GM10266 (cell line): ENCODE data around the gene ANKRD12.

Experiments
- DNase-seq: peaks from one replicate; pipeline ENCODE4 v3.0.0; 2012; ENCODE audit errors: extremely low spot score
- CTCF ChIP-seq: IDR thresholded peaks from 2 replicates; pipeline ENCODE4 v1.5.1; 2012; ENCODE audit warnings: mild to moderate bottlenecking, low read depth; ENCODE audit not compliant: control insufficient read depth, insufficient read depth; ENCODE audit errors: missing control alignments

ANKRD12 gene

DNA sequence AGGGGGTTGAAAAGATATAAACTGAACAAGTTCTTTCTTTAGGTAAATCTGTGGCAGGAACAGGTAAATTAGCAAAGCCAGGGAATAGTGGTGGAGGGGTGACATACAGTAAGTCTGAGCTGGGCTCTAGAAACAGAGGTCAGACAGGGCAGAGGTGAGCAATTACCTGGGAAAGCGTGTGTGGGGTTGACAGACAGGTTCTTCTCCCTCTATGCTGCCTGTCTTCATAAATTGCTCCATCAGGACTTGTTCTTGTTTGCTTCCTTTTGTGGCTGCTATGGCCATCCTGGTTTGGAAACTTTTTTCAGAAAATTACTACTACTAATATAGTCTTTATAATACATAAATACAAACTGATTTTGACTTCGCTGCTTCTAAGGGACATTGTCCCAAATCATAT lies 3.4 kb upstream of the ANKRD12 start:
- no peak for TF ChIP-seq CTCF
- no peak for DNase-seq

GRCh38 chr18:9135081-9135911 lies 1.3 kb upstream of the ANKRD12 start:
- DNase-seq, result no peak
- no peak for TF ChIP-seq CTCF

DNA sequence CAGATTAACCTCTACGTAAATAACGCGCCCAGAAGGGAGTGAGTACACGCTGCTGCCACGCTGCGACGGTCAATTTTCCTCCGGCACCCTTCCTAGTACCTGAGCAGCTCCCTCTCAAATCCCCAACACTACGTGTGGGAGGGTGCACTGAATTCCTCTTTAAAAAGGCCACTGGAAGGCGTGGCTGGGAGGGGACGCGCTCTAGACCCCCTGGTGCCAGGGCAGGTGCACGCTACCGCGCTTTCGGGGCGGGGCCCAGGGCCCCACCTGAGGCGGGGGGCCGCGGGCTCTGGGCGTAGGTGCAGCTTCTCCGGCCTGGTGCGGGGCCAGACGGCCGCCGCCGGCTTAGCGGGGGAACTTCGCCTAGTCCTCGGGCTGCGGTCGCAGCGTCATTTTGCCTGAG lies 668 bp upstream of the ANKRD12 start:
- TF ChIP-seq CTCF, result no peak
- no peak for DNase-seq

DNA sequence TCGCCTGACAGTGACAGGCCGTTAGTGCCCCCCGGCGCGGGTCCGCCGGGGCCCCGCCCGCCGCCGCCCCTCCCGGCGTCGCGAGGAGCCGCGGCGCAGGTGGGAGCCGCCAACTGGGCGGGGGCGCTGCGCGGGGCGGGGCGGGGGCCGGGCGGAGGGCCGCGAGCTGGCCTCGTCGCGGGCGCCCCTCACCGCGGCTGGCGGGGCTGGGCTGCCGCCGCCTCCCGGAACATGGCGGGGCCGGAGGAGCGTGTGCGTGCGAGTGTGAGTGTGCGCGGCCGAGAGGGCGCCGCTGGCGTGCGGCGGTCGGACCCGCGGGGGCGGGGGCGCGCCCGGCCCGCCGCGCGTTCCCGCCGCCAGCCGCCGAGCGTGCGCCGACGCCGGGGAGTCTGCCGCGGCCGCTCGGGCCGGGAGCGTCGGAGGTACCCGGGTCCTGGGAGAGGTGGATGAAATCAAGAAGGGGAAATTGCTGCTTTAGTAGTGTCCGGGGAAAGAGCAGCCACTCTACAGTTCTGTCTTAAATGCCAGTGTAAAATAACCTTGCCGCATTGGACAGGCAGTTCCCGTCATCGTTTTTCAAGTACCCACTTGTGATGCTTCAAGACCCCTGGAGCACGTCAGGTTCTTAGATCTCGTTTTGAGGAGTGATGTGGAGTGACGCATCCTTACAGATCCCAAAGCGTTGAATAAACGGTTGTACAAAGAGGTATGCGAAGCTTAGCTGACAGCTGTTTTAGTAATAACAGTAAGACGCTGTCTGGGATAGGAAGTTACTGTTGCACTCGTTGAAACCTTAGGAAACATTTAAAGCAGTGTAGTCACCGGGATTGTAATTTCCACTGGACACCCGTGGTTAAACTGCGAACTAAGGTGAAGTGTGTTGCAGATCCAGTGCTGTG lies 836 bp downstream of the ANKRD12 start:
- DNase-seq, result peak; percentile 88
- no peak for TF ChIP-seq CTCF

- TF ChIP-seq CTCF, result no peak
- no peak for DNase-seq
Observed at GRCh38 chr18:9139400-9140039, 2.9 kb downstream of the ANKRD12 start.

GRCh38 chr18:9140381-9140780 lies 3.8 kb downstream of the ANKRD12 start:
- DNase-seq, result no peak
- no peak for TF ChIP-seq CTCF
